ENCODE data around the gene CNGA4.

DNA sequence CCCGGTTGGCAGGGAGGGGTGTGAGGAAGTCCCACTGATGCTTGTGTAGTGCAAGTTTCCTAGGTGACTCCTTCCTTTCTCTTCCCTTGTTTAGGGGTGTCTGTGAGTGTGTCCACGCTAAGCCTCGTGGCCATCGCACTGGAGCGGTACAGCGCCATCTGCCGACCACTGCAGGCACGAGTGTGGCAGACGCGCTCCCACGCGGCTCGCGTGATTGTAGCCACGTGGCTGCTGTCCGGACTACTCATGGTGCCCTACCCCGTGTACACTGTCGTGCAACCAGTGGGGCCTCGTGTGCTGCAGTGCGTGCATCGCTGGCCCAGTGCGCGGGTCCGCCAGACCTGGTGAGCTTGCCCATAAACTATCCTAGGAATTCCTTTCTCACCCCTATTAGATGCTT lies 31.1 kb downstream of the CNGA4 start:
- no peak for TF ChIP-seq POLR2A (IDR thresholded peaks at IDR 0.05; ENCODE audit: low read depth, low read length)
- no peak for TF ChIP-seq TAF1 (IDR thresholded peaks at IDR 0.05; ENCODE audit: low read depth, low read length)
- TF ChIP-seq POLR2AphosphoS5 (IDR thresholded peaks at IDR 0.05; ENCODE audit: low read depth, low read length), result no peak
- TF ChIP-seq SPI1 (IDR thresholded peaks at IDR 0.05; ENCODE audit: low read depth, low read length), result no peak
- no peak for TF ChIP-seq POU2F2 (IDR thresholded peaks at IDR 0.05; ENCODE audit: low read depth, low read length)
- TF ChIP-seq PAX5 (IDR thresholded peaks at IDR 0.05; ENCODE audit: insufficient read depth, low read length, severe bottlenecking), result no peak
